ENCODE results near the gene GREM2. TPM values are rescaled to one million over a fixed set of nuclear protein-coding genes. Genes with fewer than 3 reads are reported as not detected.

GREM2 gene
- total RNA-seq, 1 donor from 2014 or later: 0.05 TPM

- H3K27ac Mint-ChIP-seq (ENCODE audit: unreplicated experiment): no peak overlapping the region
- peaks cover 8% of the 10 kb centered on the region for H3K27me3 Mint-ChIP-seq (ENCODE audit: low read depth)
- no peaks in the 10 kb centered on the region for H3K36me3 Mint-ChIP-seq (ENCODE audit: low read depth)
- no peak for DNase-seq (ENCODE audit: low spot score)
- no peak for TF ChIP-seq CTCF (IDR thresholded peaks at IDR 0.05)
- H3K4me3 Mint-ChIP-seq (ENCODE audit: unreplicated experiment): no peak overlapping the region
- H3K9me3 Mint-ChIP-seq (ENCODE audit: low read depth): no peaks in the 10 kb centered on the region
- H3K4me1 Mint-ChIP-seq (ENCODE audit: low read depth): peaks cover 16% of the 10 kb centered on the region
These were observed 96.5 kb downstream of the GREM2 start for GRCh38 chr1:240515505-240515904.

GRCh38 chr1:240511789-240512188 lies 100.2 kb downstream of the GREM2 start:
- peaks cover 16% of the 10 kb centered on the region for H3K4me1 Mint-ChIP-seq (ENCODE audit: low read depth)
- no peak overlapping the region for H3K27ac Mint-ChIP-seq (ENCODE audit: unreplicated experiment)
- no peaks in the 10 kb centered on the region for H3K9me3 Mint-ChIP-seq (ENCODE audit: low read depth)
- DNase-seq (ENCODE audit: low spot score): no peak
- no peak for TF ChIP-seq CTCF (IDR thresholded peaks at IDR 0.05)
- H3K4me3 Mint-ChIP-seq (ENCODE audit: unreplicated experiment): no peak overlapping the region
- H3K36me3 Mint-ChIP-seq (ENCODE audit: low read depth): no peaks in the 10 kb centered on the region
- peaks cover 12% of the 10 kb centered on the region for H3K27me3 Mint-ChIP-seq (ENCODE audit: low read depth)

- no peaks in the 10 kb centered on the region for H3K9me3 Mint-ChIP-seq (ENCODE audit: low read depth)
- no peaks in the 10 kb centered on the region for H3K4me1 Mint-ChIP-seq (ENCODE audit: low read depth)
- TF ChIP-seq CTCF (IDR thresholded peaks at IDR 0.05): no peak
- H3K36me3 Mint-ChIP-seq (ENCODE audit: low read depth): no peaks in the 10 kb centered on the region
- no peak overlapping the region for H3K4me3 Mint-ChIP-seq (ENCODE audit: unreplicated experiment)
- peaks cover 12% of the 10 kb centered on the region for H3K27me3 Mint-ChIP-seq (ENCODE audit: low read depth)
- H3K27ac Mint-ChIP-seq (ENCODE audit: unreplicated experiment): no peak overlapping the region
- no peak for DNase-seq (ENCODE audit: low spot score)
These were observed 103.0 kb downstream of the GREM2 start for GRCh38 chr1:240508950-240509349.

- no peak for TF ChIP-seq CTCF (IDR thresholded peaks at IDR 0.05)
- no peaks in the 10 kb centered on the region for H3K36me3 Mint-ChIP-seq (ENCODE audit: low read depth)
- no peak for DNase-seq (ENCODE audit: low spot score)
- no peaks in the 10 kb centered on the region for H3K9me3 Mint-ChIP-seq (ENCODE audit: low read depth)
- H3K4me1 Mint-ChIP-seq (ENCODE audit: low read depth): no peaks in the 10 kb centered on the region
- no peak overlapping the region for H3K4me3 Mint-ChIP-seq (ENCODE audit: unreplicated experiment)
- peaks cover 12% of the 10 kb centered on the region for H3K27me3 Mint-ChIP-seq (ENCODE audit: low read depth)
- H3K27ac Mint-ChIP-seq (ENCODE audit: unreplicated experiment): no peak overlapping the region
These were observed 103.8 kb downstream of the GREM2 start for GRCh38 chr1:240508201-240508600.

- no peak overlapping the region for H3K27ac Mint-ChIP-seq (ENCODE audit: unreplicated experiment)
- TF ChIP-seq CTCF (IDR thresholded peaks at IDR 0.05): no peak
- H3K4me3 Mint-ChIP-seq (ENCODE audit: unreplicated experiment): no peak overlapping the region
- H3K36me3 Mint-ChIP-seq (ENCODE audit: low read depth): no peaks in the 10 kb centered on the region
- peaks cover 12% of the 10 kb centered on the region for H3K27me3 Mint-ChIP-seq (ENCODE audit: low read depth)
- H3K4me1 Mint-ChIP-seq (ENCODE audit: low read depth): peaks cover under 1% of the 10 kb centered on the region
- no peak for DNase-seq (ENCODE audit: low spot score)
- H3K9me3 Mint-ChIP-seq (ENCODE audit: low read depth): no peaks in the 10 kb centered on the region
These were observed 105.8 kb downstream of the GREM2 start for GRCh38 chr1:240506176-240506575.
